ENCODE measurements around the gene USP7.

USP7 gene

GRCh38 chr16:8953064-8953463, 10.6 kb downstream of the USP7 start:
- in situ Hi-C loops (cut with MboI; ENCODE audit: low sequenced_read_pairs) = no loop called here

- in situ Hi-C loops (cut with MboI; ENCODE audit: low sequenced_read_pairs) = no loop called here
These were observed 11.4 kb downstream of the USP7 start for GRCh38 chr16:8952281-8952751.

DNA sequence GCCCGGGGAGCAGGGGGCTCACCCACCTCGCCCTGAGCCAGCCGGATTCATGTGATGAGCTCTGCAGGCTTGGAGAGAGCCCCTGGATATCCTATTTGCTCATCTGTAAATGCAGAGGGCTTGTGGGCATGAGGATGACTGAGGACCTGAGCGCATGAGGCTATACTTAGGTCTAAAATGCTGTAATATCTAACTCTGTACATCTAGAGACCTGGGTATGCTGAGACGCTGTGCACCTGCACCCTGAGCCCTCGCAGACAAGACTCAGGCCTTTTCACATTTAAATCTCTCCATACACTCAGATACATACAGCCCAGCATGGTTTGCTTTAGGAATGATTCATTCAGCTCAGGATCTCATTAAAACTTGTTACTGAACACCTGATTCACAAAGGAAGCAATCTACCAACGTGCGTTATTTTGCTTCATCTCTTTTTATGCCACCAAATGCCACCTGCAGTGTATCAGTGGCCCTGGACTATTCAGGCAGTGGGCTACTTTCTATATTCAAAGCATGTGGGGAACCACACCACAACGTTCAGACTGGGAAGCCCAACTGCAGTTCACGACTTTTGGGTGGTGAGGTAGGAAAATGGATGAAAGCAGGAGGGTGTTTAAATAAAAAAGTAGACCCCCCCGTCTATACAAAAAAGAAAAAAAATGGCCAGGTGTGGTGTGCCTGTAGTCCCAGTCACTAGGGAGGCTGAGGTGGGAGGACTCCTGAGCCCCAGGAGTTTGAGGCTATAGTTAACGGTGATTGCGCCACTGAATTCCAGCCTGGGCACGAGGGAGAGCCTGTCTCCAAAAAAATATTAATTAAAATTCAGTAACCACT, 12.0 kb downstream of the USP7 start:
- in situ Hi-C loops (cut with MboI; ENCODE audit: low sequenced_read_pairs) = no loop called here

DNA sequence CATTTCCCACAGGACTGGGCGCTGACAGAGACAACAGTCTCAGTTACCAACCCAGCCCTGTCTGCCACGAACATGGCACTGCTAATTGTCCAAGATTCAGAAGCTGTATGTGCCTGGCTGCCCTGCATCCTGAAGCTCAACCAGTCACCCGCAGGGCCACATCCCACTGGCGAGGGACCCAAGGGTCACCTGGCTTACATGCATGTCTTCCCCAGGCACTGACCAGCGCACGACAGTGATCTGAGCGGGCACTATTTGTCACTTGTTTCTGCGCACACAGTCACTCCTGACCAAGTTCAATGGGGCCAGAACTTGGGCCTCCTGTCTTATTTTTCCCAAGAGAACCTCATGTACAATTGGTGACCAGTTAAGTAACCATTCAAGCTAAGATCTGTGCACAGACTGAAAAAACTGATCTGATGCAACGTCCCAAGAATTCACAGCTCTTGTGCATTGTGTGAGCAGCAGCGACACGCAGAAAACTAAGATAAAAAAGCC, 13.1 kb downstream of the USP7 start:
- in situ Hi-C loops (cut with MboI; ENCODE audit: low sequenced_read_pairs) = no loop called here

- in situ Hi-C loops (cut with MboI; ENCODE audit: low sequenced_read_pairs) = no loop called here
These were observed 13.9 kb downstream of the USP7 start for GRCh38 chr16:8949536-8950418.

- in situ Hi-C loops (cut with MboI; ENCODE audit: low sequenced_read_pairs) = no loop called here
These were observed 14.9 kb downstream of the USP7 start for GRCh38 chr16:8948831-8949230.

GRCh38 chr16:8948069-8948593, 15.6 kb downstream of the USP7 start:
- in situ Hi-C loops (cut with MboI; ENCODE audit: low sequenced_read_pairs) = no loop called here

DNA sequence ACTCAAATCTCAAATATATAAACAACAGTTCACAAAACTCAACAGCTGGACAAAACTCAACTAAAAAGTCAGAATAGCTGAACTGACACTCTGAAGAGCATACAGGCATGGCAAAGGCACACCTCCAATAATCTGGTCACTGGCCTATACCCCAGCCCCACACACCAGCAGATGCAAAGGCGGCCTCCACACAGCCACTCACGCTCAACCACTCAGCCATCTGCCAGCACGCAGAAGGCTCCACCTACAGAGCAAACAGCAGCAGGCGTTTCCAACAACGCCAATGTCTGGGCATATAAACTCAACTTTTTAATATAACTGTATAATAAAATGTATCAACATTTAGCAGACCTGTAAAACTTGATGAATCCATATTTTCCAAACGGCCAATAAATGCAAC, 17.2 kb downstream of the USP7 start:
- in situ Hi-C loops (cut with MboI; ENCODE audit: low sequenced_read_pairs) = no loop called here

DNA sequence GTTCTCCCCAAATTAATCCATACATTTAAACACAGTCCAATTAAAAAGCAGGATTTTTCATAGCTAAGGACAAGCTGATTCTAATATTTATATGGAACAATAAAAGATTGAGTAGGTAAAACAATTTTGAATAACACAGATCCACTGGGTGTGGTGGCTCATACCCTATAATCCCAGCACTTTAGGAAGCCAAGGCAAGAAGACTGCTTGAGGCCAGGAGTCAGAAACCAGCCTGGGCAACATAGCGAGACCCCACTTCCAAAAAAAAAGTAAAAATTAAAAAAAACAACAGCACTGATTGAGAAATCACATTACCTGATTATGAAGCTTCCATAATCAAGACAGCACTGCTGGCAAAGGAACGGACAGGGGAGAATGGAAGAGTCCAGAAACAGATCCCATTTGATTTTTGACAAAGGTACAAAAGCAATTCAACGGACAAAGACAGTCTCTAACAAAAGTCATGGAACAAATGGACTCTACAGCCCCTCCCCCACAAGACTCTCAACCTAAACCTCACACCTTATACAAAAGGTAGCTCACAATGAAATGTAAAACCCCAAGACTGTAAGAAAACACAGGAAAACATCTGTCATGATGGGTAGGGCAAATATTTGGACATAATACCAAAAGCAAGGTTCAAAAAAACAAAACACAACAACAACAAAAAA, 17.9 kb downstream of the USP7 start:
- in situ Hi-C loops (cut with MboI; ENCODE audit: low sequenced_read_pairs) = no loop called here

DNA sequence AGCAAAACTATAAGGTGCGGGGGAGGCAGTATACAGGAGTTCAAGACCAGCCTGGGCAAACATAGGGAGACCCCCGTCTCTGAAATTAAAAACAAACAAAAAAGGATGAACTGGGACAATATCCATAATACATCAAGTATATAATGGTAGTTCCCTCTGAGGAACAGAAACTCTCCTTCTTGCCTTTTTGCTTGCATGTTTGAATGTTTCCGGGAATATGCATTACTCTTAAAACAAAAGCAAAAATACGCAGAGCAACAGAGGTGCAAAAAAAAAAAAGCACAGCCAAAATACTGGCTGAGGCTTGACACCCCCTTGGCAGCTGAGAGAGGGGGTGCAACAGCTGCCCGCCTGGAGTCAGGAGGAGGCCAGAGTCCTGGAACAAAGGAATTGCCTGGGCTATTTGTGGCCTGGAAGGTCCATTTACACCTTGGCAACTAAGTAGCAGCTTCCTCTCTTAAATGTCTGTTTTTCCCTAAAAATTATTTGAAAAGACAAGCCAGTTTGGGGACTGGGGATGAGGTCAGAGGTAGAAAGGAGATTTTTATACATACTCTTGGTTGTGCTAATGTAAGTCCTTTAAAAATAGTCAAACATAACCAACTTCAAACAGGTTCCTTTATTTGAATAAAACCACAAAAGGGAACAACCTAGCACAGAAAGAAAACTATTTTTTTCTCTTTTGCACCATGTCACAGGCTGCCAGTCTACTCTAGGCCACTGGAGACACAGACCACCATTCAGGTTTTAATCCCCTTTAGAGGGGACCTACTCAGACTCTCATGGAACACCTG, 19.5 kb downstream of the USP7 start:
- in situ Hi-C loops (cut with MboI; ENCODE audit: low sequenced_read_pairs) = no loop called here

DNA sequence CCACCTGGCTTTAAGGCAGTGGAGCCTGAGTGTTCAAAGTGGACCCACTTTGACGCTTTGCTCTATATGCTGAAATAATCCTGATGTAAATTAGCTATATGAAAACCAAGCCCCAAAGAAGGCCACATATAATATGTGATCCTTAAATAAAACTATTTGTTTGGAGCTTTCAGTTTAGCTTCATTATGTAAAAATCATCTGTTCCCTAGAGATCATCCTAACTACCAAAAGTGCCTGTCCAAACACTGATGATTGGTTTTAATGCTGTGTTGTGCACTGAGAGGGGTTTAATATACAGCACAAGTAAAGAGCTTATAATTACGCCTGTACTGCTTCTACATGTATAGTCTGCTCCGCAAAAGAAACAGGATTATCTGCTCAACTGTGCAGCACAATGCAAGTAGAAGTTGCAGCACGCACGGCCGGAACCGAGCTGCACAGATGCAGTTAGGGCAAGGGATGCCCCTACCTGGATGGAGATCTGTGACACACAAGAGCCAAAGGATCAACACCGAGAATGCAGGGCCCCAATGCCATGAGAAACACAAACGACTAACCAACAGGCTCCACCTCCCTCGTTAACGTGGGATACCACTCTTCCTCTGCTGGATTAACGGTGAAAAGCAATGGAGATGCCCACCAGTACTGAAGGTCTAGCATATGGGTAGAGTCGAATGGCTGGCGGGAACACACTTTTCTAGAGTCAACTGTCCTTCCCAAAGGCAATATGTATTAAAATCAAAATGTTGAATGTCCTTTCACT, 20.5 kb downstream of the USP7 start:
- in situ Hi-C loops (cut with MboI; ENCODE audit: low sequenced_read_pairs) = no loop called here

GRCh38 chr16:8941718-8942344, 21.9 kb downstream of the USP7 start:
- in situ Hi-C loops (cut with MboI; ENCODE audit: low sequenced_read_pairs) = no loop called here

- in situ Hi-C loops (cut with MboI; ENCODE audit: low sequenced_read_pairs) = no loop called here
These were observed 25.9 kb downstream of the USP7 start for GRCh38 chr16:8937803-8938202.

DNA sequence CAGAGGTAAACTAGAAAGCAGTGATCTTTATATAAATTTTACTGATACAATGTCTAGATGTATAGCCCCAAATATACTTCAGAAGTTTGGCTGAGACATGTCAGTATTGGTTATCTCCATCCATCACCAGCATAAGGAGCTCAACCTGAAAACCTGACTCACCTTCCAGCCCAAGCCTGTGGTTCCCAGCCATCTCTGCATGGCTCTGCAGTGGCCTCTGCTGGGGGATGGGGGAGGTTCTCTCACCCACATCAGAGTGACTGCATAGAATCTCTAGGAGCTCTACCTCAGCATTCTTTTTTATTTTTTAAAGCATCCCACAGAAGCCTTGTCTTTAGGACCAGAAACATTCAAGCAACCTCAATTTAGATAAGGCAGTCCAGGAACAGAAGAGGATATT, 27.3 kb downstream of the USP7 start:
- in situ Hi-C loops (cut with MboI; ENCODE audit: low sequenced_read_pairs) = no loop called here

- in situ Hi-C loops (cut with MboI; ENCODE audit: low sequenced_read_pairs) = no loop called here
These were observed 27.7 kb downstream of the USP7 start for GRCh38 chr16:8935989-8936388.

DNA sequence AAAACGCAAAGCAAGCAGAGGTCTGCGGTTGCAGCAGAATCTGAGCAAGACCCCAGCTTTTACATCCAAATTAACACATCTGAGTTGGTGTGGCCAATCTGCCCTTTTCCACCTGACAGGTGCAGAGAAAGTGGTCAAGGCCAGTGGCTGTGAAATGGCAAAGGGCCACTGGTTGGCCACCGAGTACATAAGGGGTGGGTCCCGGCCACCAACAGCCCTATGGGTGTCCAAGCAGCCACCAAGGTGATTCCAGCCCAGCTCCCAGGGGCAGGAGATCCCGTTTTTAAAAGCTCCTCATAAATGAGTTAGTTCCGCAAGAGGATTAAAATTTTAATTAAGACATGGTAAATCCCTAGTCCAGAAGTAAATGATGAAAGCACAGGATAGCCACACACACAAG, 29.1 kb downstream of the USP7 start:
- in situ Hi-C loops (cut with MboI; ENCODE audit: low sequenced_read_pairs) = no loop called here

DNA sequence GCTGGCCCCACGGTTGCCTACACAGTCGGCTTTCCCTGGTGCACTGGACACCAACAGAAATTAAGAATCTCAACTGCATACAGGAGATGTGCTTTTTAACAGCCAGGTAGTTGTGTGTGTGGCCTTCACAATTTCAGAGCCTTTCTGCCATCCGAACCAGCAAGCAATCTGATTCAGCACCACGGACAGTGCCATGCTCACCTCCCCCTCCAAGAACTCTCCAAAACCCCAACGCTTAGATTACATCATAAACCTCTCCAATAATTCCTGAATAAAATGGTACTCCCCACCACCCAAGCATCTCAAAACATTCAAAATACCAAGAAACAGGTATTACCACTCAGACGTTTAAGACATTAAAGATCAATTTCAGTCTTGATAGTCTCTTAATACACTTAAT, 31.8 kb downstream of the USP7 start:
- in situ Hi-C loops (cut with MboI; ENCODE audit: low sequenced_read_pairs) = no loop called here

DNA sequence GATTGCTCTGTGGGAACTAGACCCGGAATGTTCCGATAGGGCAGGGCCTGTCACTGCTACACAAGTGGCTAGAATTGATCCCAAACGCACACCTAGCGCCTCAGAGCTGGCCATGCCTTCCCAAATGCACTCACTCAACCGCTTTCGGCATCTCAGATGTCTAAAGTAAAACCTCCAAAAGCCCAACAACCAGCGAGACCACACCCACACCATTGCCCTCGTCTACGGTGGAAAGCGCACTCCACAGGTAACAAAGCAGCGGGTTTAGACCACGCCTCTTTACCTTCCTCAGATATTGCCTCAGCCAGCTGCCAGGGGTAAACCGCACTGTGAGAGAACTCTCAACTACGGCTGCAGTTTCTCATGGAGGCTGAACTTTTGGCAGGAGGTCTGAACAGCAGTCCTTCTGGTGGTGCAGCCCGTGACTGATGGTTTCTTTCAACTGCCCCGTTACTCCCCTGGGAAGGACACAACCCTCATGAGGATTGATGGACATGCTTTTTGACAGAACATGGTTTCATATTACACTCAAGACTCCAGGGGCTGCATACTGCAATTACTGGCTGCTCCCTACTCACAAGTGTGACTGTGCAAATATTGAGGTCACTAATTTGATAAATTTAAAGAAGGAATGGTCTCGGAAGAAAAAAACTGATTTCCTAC, 34.5 kb downstream of the USP7 start:
- in situ Hi-C loops (cut with MboI; ENCODE audit: low sequenced_read_pairs) = no loop called here
